SK-N-SH (cell line): Measurements from ENCODE around the gene CEP70.

ENCODE experiments used
- CTCF ChIP-seq: fragments of 200-600 bp; sonication (generic); IDR thresholded peaks from 2 replicates; pipeline ENCODE4 v1.6.1; 2017; ENCODE audit warnings: antibody characterized with exemption, mild to moderate bottlenecking, moderate library complexity
- EP300 ChIP-seq, 2 experiments: IDR thresholded peaks; 2 replicates each; pipeline versions ENCODE4 v1.4.0 to v1.6.1; 2012; ENCODE audit warnings: borderline replicate concordance in 1 of 2, low read depth in 1 of 2, low read length in 1 of 2
- MAX ChIP-seq: IDR thresholded peaks from 2 replicates; pipeline ENCODE4 v1.4.0; 2012; ENCODE audit warnings: low read depth
- NRF1 ChIP-seq: IDR thresholded peaks from 2 replicates; pipeline ENCODE4 v1.6.1; 2012; ENCODE audit warnings: low read depth, mild to moderate bottlenecking, low read length
- POLR2AphosphoS5 ChIP-seq: IDR thresholded peaks from 2 replicates; pipeline ENCODE4 v1.6.1; 2012; ENCODE audit warnings: low read depth, low read length
- RAD21 ChIP-seq: IDR thresholded peaks from 2 replicates; pipeline ENCODE4 v1.6.1; 2012; ENCODE audit warnings: mild to moderate bottlenecking, low read length
- REST ChIP-seq: IDR thresholded peaks from 2 replicates; pipeline ENCODE4 v1.6.1; 2012; ENCODE audit warnings: mild to moderate bottlenecking, low read depth, low read length, moderate library complexity
- SIN3A ChIP-seq: IDR thresholded peaks from 2 replicates; pipeline ENCODE4 v1.6.1; 2012; ENCODE audit warnings: low read depth, mild to moderate bottlenecking, low read length, moderate library complexity, borderline replicate concordance
- TAF1 ChIP-seq: IDR thresholded peaks from 2 replicates; pipeline ENCODE4 v1.6.1; 2012; ENCODE audit warnings: low read depth, mild to moderate bottlenecking, low read length, moderate library complexity, borderline replicate concordance
- TCF12 ChIP-seq: IDR thresholded peaks from 2 replicates; pipeline ENCODE4 v1.4.0; 2012
- TF ChIP-seq, protein P1 (sequence below): IDR thresholded peaks from 2 replicates; pipeline ENCODE4 v1.4.0; 2012; ENCODE audit warnings: low read depth, borderline replicate concordance

DNA sequence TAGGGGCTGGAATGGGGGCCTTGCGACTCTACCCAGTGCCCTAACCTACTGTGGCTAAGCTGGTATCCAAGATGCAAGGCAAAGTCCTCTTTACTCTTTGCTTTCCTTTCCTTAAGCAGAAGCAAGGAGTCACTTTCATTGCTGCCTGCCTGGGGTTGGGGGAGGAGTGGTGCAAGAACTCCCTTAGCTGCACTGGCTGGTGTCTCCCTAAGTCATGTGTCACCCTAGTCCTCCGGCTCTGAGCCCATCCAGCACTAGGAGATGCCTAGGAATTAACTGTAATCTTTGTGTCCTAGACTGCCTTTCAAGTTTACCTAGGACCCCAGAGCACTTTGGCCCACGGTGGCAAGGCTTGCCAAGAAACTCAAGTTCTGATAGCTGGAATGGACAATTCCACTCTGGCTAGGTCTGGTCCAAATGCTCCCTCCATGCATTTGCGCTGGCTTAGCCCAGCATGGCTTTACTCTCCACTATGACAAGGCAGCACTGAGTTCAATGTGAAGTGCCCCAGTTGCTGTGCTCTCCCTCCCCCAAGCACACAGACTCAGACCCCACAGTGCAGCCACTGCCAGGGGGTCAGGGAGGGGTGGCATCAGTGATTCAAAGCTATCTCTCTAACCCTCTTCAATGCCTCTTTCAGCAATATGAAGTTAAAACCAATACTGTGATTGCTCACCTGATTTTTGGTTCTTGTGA, 100.9 kb downstream of the CEP70 start:
- TF ChIP-seq CTCF = no peak
- TF ChIP-seq RAD21 = no peak
- no peak for TF ChIP-seq SIN3A
- no peak for TF ChIP-seq TCF12
- no peak for TF ChIP-seq EP300 (IDR thresholded peaks at IDR 0.05; ENCODE audit: borderline replicate concordance in 1 of 2, low read depth in 1 of 2, low read length in 1 of 2)
- TF ChIP-seq TAF1 = no peak
- no peak for TF ChIP-seq REST
- TF ChIP-seq NRF1 = no peak
- TF ChIP-seq MAX = no peak
- no peak for TF ChIP-seq POLR2AphosphoS5
- TF ChIP-seq, protein P1, sequence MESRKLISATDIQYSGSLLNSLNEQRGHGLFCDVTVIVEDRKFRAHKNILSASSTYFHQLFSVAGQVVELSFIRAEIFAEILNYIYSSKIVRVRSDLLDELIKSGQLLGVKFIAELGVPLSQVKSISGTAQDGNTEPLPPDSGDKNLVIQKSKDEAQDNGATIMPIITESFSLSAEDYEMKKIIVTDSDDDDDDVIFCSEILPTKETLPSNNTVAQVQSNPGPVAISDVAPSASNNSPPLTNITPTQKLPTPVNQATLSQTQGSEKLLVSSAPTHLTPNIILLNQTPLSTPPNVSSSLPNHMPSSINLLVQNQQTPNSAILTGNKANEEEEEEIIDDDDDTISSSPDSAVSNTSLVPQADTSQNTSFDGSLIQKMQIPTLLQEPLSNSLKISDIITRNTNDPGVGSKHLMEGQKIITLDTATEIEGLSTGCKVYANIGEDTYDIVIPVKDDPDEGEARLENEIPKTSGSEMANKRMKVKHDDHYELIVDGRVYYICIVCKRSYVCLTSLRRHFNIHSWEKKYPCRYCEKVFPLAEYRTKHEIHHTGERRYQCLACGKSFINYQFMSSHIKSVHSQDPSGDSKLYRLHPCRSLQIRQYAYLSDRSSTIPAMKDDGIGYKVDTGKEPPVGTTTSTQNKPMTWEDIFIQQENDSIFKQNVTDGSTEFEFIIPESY = no peak
